GM12878 (cell line): Measurements from ENCODE around the gene RALGDS. TPM values are rescaled to one million over a fixed set of nuclear protein-coding genes. Genes with fewer than 3 reads are reported as not detected.

Source experiments
- ATAC-seq: fragments of 200-7000 bp; cut with Tn5 transposase; 3 replicates; pipeline ENCODE4 v1.9.1; 2020; ENCODE audit warnings: mild to moderate bottlenecking, moderate library complexity
- BruUV-seq: library from RNA; stranded (reverse); fragments of 400-500 nt; replicated peaks from 2 replicates; lab custom pipeline; 2021; lab: Mats Ljungman, UMichigan
- CTCF ChIA-PET: fragments of 300-600 bp; sonication (Branson Sonifier 250); formaldehyde crosslinking; extraction: SDS; loops from one replicate; lab custom pipeline; 2021; ENCODE audit warnings: inconsistent platforms; lab: Yijun Ruan, JAX
- POLR2A ChIA-PET: fragments of 350-600 bp; formaldehyde crosslinking; extraction: SDS; loops from one replicate; lab custom pipeline; 2021; ENCODE audit warnings: inconsistent platforms; lab: Charles Lee
- RAD21 ChIA-PET: fragments of 300-600 bp; sonication (Branson Sonifier 250); formaldehyde crosslinking; loops from one replicate; lab custom pipeline; 2023; ENCODE audit warnings: antibody characterized with exemption; ENCODE audit not compliant: unreplicated experiment; lab: Charles Lee
- SMC1A ChIA-PET: fragments of 300-600 bp; sonication (Branson Sonifier 250); formaldehyde crosslinking; loops from one replicate; lab custom pipeline; 2023; ENCODE audit not compliant: unreplicated experiment, uncharacterized antibody; lab: Charles Lee
- DNase-seq: peaks from one replicate; pipeline ENCODE4 v3.0.0-alpha.2; 2011; ENCODE audit warnings: low read depth, low spot score
- FAIRE-seq: peaks from 3 replicates; lab custom pipeline; 2011; peaks lifted over from hg19 to GRCh38; lab: Jason Lieb, UNC
- H2AFZ ChIP-seq: 2 replicates; pipeline ENCODE4 v1.6.0; 2011; ENCODE audit warnings: low read depth, low read length, control low read depth; ENCODE audit not compliant: control insufficient read depth
- H3K27ac ChIP-seq: 2 replicates; pipeline ENCODE4 v1.5.1; 2011; ENCODE audit warnings: control low read depth; ENCODE audit not compliant: control insufficient read depth, insufficient read depth
- H3K27me3 ChIP-seq, 2 experiments: replicated peaks in 1 of 2; 2 replicates each; pipeline versions ENCODE4 v1.6.0 to v1.6.1; 2011; ENCODE audit warnings: low read length in 1 of 2; ENCODE audit not compliant: control insufficient read depth in 2 of 2, insufficient read depth in 2 of 2
- H3K36me3 ChIP-seq, 2 experiments: 2 replicates each; pipeline ENCODE4 v1.5.1; 2011; ENCODE audit warnings: low read length in 1 of 2; ENCODE audit not compliant: control insufficient read depth in 2 of 2, insufficient read depth in 2 of 2
- H3K4me1 ChIP-seq: 2 replicates; pipeline ENCODE4 v1.6.1; 2011; ENCODE audit warnings: mild to moderate bottlenecking, low read length, moderate library complexity, mixed read lengths; ENCODE audit not compliant: control insufficient read depth, insufficient read depth
- H3K4me2 ChIP-seq: 2 replicates; pipeline ENCODE4 v1.6.0; 2011; ENCODE audit warnings: control low read depth; ENCODE audit not compliant: control insufficient read depth, insufficient read depth
- H3K4me3 ChIP-seq: fragments of 200-600 bp; sonication (generic); 2 replicates; pipeline ENCODE4 v1.5.1; 2016
- H3K79me2 ChIP-seq: 2 replicates; pipeline ENCODE4 v1.6.0; 2011; ENCODE audit warnings: low read length; ENCODE audit not compliant: control insufficient read depth, insufficient read depth
- H3K9ac ChIP-seq: 2 replicates; pipeline ENCODE4 v1.8.0; 2011; ENCODE audit warnings: low read length, control low read depth, mixed read lengths; ENCODE audit not compliant: control insufficient read depth, insufficient read depth
- H3K9me3 ChIP-seq: replicated peaks from 3 replicates; pipeline ENCODE4 v1.5.1; 2011; ENCODE audit warnings: mild to moderate bottlenecking, low read length; ENCODE audit not compliant: control insufficient read depth, insufficient read depth
- H4K20me1 ChIP-seq: 2 replicates; pipeline ENCODE4 v1.6.0; 2011; ENCODE audit not compliant: control insufficient read depth, insufficient read depth
- CHD4 ChIP-seq: fragments of 200-600 bp; sonication (generic); IDR thresholded peaks from 2 replicates; pipeline ENCODE4 v1.6.1; 2016; ENCODE audit warnings: mild to moderate bottlenecking
- CREB1 ChIP-seq: IDR thresholded peaks from 2 replicates; pipeline ENCODE4 v1.6.1; 2012; ENCODE audit warnings: low read depth, mild to moderate bottlenecking, inconsistent platforms
- E2F4 ChIP-seq: IDR thresholded peaks from 2 replicates; pipeline ENCODE4 v1.6.1; 2012; ENCODE audit warnings: low read depth, low read length, improper control_type of control experiment
- FOS ChIP-seq: IDR thresholded peaks from 3 replicates; pipeline ENCODE4 v1.6.1; 2011; ENCODE audit warnings: borderline replicate concordance; ENCODE audit not compliant: insufficient read length; ENCODE audit errors: extremely low read depth
- HDGF ChIP-seq: fragments of 450-650 bp; IDR thresholded peaks from 2 replicates; pipeline ENCODE4 v1.6.1; 2016; ENCODE audit warnings: antibody characterized with exemption
- MYB ChIP-seq: fragments of 150-350 bp; IDR thresholded peaks from 2 replicates; pipeline ENCODE4 v1.6.1; 2014; ENCODE audit warnings: mild to moderate bottlenecking, low read depth, low read length, borderline replicate concordance
- RELA ChIP-seq: fragments of 450-650 bp; IDR thresholded peaks from 2 replicates; pipeline ENCODE4 v1.8.0; 2014; ENCODE audit warnings: borderline replicate concordance; ENCODE audit not compliant: partially characterized antibody
- TARDBP ChIP-seq: IDR thresholded peaks from 2 replicates; pipeline ENCODE4 v1.6.1; 2016; ENCODE audit warnings: borderline replicate concordance
- WGBS: methylation state at CpG from one replicate; pipeline ENCODE4 v1.1.6; 2016; ENCODE audit warnings: low lambda C conversion rate; ENCODE audit not compliant: insufficient replicate concordance, insufficient coverage; ENCODE audit errors: missing lambda C conversion rate; 5-methylcytosine and 5-hydroxymethylcytosine counted together
- in situ Hi-C: fragments of 300-500 bp; cut with MboI; formaldehyde crosslinking; loops from 9 replicates; pipeline ENCODE4 v1.14.3; 2018; ENCODE audit warnings: mixed read lengths
- intact Hi-C: fragments of 100-400 bp; cut with micrococcal nuclease; formaldehyde crosslinking; loops from one replicate; pipeline ENCODE4 v1.14.2; 2022; ENCODE audit not compliant: unreplicated experiment
- polyA plus RNA-seq, 11 experiments: library from polyadenylated mRNA; depleted of rRNA in 4 of 11; unstranded in 6 of 11; stranded (reverse) in 5 of 11; fragments of >200 nt; fragmentation: Nextera tagmentation in 4 of 11; fragmentation: Illumina TruSeq in 1 of 11; extraction: Ambion mirVana in 4 of 11; extraction: Trizol in 1 of 11; gene quantifications; 1 replicate in 1 of 11; 2 replicates in 10 of 11; pipeline versions ENCODE4 v1.2.1 to v1.2.3, GENCODE V29; 2011 to 2016; ENCODE audit warnings: inconsistent platforms in 2 of 11, missing spikeins in 2 of 11, low read depth in 1 of 11
- total RNA-seq, 4 experiments: library from RNA; depleted of rRNA in 3 of 4; stranded (reverse); fragments of >200 nt in 3 of 4; fragmentation: Illumina TruSeq in 1 of 4; extraction: Trizol in 1 of 4; gene quantifications; 2 replicates each; pipeline versions ENCODE4 v1.2.1 to v1.2.3, GENCODE V29; 2013 to 2021
- TF ChIP-seq, protein P1 (sequence below): IDR thresholded peaks from 2 replicates; pipeline ENCODE4 v1.6.1; 2011; ENCODE audit warnings: low read depth, low read length, improper control_type of control experiment, borderline replicate concordance
- TF ChIP-seq, protein P2 (sequence below): fragments of 450-650 bp; IDR thresholded peaks from 2 replicates; pipeline ENCODE4 v1.6.1; 2017; ENCODE audit warnings: low read depth, mild to moderate bottlenecking, moderate library complexity

The RALGDS gene
- total and polyA plus RNA-seq, 10 of the 15 experiments (the other 5 are each of a cell fraction or from before 2014, with no cell fraction given), result 1.3 to 48.6 (median 21.2) TPM

DNA sequence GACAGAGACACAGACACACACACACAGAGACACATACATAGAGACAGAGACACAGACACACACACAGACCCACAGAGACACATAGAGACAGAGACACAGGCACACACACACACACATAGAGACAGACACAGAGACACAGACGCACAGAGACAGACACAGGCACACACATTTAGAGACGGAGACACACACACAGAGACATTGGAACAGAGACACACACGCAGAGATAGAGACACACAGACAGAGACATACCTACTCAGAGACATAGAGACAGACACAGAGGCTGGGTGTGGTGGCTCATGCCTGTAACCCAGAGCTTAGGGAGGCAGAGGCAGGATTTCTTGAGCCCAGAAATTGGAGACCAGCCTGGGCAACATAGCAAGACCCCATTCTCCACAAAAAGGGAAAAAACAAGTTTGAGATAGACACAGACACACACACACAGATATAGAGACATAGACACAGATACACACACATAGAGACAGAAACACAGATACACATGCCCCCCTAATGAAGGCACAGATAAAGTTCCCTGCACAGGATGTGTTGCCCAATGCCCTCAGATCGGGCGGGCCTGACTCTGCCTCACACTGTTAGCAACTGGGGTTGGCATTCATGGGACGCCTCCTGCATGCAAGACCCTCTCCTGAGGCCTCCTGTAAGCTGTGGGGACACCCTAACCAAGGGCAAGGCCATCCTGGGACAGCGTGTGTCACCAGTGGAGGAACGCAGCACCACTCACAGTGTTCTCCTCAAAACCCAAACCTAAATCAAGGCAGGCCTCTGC is 3.3 kb upstream of the RALGDS start:
- SMC1A ChIA-PET, result no interaction called here
- FAIRE-seq (no peak), DNase-seq (no peak), ATAC-seq (no peak)
- Histone ChIP-seq H3K4me3 (no peak overlapping the region), H3K4me1 (peaks cover 43% of the 10 kb centered on the region), H3K4me2 (no peak overlapping the region), H3K9me3 (no peaks in the 10 kb centered on the region), H2AFZ (no peak overlapping the region), H4K20me1 (no peaks in the 10 kb centered on the region; the same call in 1 of the 2 replicates), H3K27me3 (no peaks in the 10 kb centered on the region), H3K9ac (no peak overlapping the region), H3K79me2 (peaks cover 34% of the 10 kb centered on the region), H3K36me3 (no peaks in the 10 kb centered on the region; a peak in 3 of 4 replicates)
- RAD21 ChIA-PET, result interaction anchor here (2.3 kb wide), 1 partner anchor 20 kb away, joined by 10 read pairs; no protein-coding TSS in a partner anchor
- in situ Hi-C loops, result no loop called here
- POLR2A ChIA-PET, result interaction anchor here (2.0 kb wide), 1 partner anchor 20 kb away, joined by 9 read pairs; no protein-coding TSS in a partner anchor
- CTCF ChIA-PET, result no interaction called here
- 99% methylated on average over 8 of the region's 8 CpGs for WGBS
- no TSS peak for BruUV-seq
- TF ChIP-seq CHD4 (no peak), HDGF (peak; percentile 72)
- TF ChIP-seq, all 136 proteins: peak for 1
- no peak overlapping the region for H3K27ac ChIP-seq
- intact Hi-C loops, result no loop called here

DNA sequence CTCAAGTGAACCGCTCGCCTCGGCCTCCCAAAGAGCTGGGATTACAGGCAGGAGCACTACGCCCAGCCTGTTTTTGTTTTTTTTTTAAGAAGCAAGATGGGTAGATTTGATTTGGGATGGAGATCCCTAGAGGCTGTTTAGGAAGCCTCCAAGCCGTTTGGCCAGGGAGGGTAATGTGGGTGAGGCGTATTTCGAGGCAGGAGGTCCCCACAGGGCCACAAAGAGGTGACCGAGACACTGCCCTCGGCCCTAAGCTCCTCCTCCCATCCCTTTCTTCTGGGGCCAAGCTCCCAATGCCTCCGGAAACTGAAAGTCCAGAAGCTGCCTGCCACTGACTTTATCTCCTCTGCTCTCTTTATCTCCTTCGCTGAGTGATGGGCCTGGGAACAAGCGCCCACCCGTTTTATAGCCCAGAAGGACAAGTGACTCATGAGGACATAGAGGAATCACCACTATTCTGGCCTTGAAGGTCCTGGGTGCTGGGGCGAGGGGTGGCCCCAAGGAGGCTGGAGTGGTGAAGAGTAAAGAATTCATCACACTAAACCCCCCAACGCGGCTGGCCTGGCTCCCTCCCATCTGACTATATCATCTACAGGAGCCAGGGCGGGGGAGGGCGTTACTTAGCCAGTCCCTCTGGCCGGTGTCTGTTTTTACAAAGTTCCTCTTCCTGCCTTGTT is 2.0 kb upstream of the RALGDS start:
- no peak overlapping the region for H3K27ac ChIP-seq
- no peak overlapping the region for H3K9ac ChIP-seq
- intact Hi-C loops (no loop called here), in situ Hi-C loops (no loop called here)
- H3K4me1 ChIP-seq, result peaks cover 56% of the 10 kb centered on the region
- 83% methylated on average over 19 of the region's 19 CpGs for WGBS
- H3K79me2 ChIP-seq, result peaks cover 38% of the 10 kb centered on the region
- no peaks in the 10 kb centered on the region for H3K27me3 ChIP-seq
- FAIRE-seq (no peak), DNase-seq (no peak), ATAC-seq (no peak)
- ChIA-PET POLR2A (interaction anchor here (0.6 to 2.1 kb wide), 4 partner anchors 10 to 1813 kb away, joined by 3 to 7 read pairs (median 3); no protein-coding TSS in a partner anchor), CTCF (interaction anchor here (22.5 kb wide), 1 partner anchor 23 kb away, joined by 401 read pairs; no protein-coding TSS in a partner anchor), SMC1A (interaction anchor here (2.1 kb wide), 1 partner anchor 21 kb away, joined by 6 read pairs; no protein-coding TSS in a partner anchor), RAD21 (interaction anchor here (14.4 kb wide), 1 partner anchor 23 kb away, joined by 219 read pairs; no protein-coding TSS in a partner anchor)
- no peaks in the 10 kb centered on the region; a peak in 1 of 4 replicates for H3K36me3 ChIP-seq
- no peak overlapping the region for H3K4me3 ChIP-seq
- no peak overlapping the region for H2AFZ ChIP-seq
- no peak overlapping the region for H3K4me2 ChIP-seq
- no peaks in the 10 kb centered on the region; the same call in 1 of the 2 replicates for H4K20me1 ChIP-seq
- no TSS peak for BruUV-seq
- no peaks in the 10 kb centered on the region for H3K9me3 ChIP-seq
- TF ChIP-seq, protein P1, sequence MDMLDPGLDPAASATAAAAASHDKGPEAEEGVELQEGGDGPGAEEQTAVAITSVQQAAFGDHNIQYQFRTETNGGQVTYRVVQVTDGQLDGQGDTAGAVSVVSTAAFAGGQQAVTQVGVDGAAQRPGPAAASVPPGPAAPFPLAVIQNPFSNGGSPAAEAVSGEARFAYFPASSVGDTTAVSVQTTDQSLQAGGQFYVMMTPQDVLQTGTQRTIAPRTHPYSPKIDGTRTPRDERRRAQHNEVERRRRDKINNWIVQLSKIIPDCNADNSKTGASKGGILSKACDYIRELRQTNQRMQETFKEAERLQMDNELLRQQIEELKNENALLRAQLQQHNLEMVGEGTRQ, result no peak
- TF ChIP-seq TARDBP (no peak), MYB (no peak), FOS (no peak), E2F4 (no peak), RELA (no peak), CREB1 (no peak)
- TF ChIP-seq, protein P2, sequence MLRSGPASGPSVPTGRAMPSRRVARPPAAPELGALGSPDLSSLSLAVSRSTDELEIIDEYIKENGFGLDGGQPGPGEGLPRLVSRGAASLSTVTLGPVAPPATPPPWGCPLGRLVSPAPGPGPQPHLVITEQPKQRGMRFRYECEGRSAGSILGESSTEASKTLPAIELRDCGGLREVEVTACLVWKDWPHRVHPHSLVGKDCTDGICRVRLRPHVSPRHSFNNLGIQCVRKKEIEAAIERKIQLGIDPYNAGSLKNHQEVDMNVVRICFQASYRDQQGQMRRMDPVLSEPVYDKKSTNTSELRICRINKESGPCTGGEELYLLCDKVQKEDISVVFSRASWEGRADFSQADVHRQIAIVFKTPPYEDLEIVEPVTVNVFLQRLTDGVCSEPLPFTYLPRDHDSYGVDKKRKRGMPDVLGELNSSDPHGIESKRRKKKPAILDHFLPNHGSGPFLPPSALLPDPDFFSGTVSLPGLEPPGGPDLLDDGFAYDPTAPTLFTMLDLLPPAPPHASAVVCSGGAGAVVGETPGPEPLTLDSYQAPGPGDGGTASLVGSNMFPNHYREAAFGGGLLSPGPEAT, result no peak
